ENCODE measurements around the gene COX7A2.

COX7A2 gene

GRCh38 chr6:75213112-75213511 is 30.5 kb downstream of the COX7A2 start:
- Histone ChIP-seq H3K9me2 (ENCODE audit: low read depth, low read length) (no peaks in the 10 kb centered on the region), H3K4me2 (ENCODE audit: low read length) (no peak overlapping the region), H3K9ac (ENCODE audit: low read length) (no peak overlapping the region), H3K9me3 (ENCODE audit: low read length) (no peaks in the 10 kb centered on the region), H3F3A (ENCODE audit: insufficient read depth, low read length) (no peaks in the 10 kb centered on the region), H3K27me3 (ENCODE audit: insufficient read depth, low read length) (no peaks in the 10 kb centered on the region), H2AFZ (ENCODE audit: low read length) (no peak overlapping the region), H3K4me1 (ENCODE audit: insufficient read depth, low read length, severe bottlenecking) (peaks cover 4% of the 10 kb centered on the region), H3K27ac (ENCODE audit: low read depth, low read length, poor library complexity, severe bottlenecking) (no peak overlapping the region), H3K79me2 (ENCODE audit: insufficient read depth, low read length) (no peaks in the 10 kb centered on the region), H4K20me1 (ENCODE audit: insufficient read depth, low read length) (no peaks in the 10 kb centered on the region), H3K36me3 (ENCODE audit: insufficient read depth, low read length) (no peaks in the 10 kb centered on the region), H3K4me3 (ENCODE audit: low read depth, low read length, poor library complexity, severe bottlenecking) (no peak overlapping the region)
- TF ChIP-seq, protein P1, sequence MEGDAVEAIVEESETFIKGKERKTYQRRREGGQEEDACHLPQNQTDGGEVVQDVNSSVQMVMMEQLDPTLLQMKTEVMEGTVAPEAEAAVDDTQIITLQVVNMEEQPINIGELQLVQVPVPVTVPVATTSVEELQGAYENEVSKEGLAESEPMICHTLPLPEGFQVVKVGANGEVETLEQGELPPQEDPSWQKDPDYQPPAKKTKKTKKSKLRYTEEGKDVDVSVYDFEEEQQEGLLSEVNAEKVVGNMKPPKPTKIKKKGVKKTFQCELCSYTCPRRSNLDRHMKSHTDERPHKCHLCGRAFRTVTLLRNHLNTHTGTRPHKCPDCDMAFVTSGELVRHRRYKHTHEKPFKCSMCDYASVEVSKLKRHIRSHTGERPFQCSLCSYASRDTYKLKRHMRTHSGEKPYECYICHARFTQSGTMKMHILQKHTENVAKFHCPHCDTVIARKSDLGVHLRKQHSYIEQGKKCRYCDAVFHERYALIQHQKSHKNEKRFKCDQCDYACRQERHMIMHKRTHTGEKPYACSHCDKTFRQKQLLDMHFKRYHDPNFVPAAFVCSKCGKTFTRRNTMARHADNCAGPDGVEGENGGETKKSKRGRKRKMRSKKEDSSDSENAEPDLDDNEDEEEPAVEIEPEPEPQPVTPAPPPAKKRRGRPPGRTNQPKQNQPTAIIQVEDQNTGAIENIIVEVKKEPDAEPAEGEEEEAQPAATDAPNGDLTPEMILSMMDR (IDR thresholded peaks at IDR 0.05; ENCODE audit: low read length), result no peak

GRCh38 chr6:75211920-75212590 is 31.5 kb downstream of the COX7A2 start:
- Histone ChIP-seq H3K27me3 (ENCODE audit: insufficient read depth, low read length) (0 out of 2 replicates have a peak, but pooled peaks cover 3% of the 10 kb centered on the region), H2AFZ (ENCODE audit: low read length) (no peak overlapping the region), H3F3A (ENCODE audit: insufficient read depth, low read length) (no peaks in the 10 kb centered on the region), H3K4me2 (ENCODE audit: low read length) (no peak overlapping the region), H3K9me3 (ENCODE audit: low read length) (no peaks in the 10 kb centered on the region), H3K4me1 (ENCODE audit: insufficient read depth, low read length, severe bottlenecking) (peaks cover 4% of the 10 kb centered on the region), H3K9ac (ENCODE audit: low read length) (no peak overlapping the region), H3K27ac (ENCODE audit: low read depth, low read length, poor library complexity, severe bottlenecking) (no peak overlapping the region), H4K20me1 (ENCODE audit: insufficient read depth, low read length) (no peaks in the 10 kb centered on the region), H3K36me3 (ENCODE audit: insufficient read depth, low read length) (no peaks in the 10 kb centered on the region), H3K79me2 (ENCODE audit: insufficient read depth, low read length) (no peaks in the 10 kb centered on the region), H3K9me2 (ENCODE audit: low read depth, low read length) (no peaks in the 10 kb centered on the region), H3K4me3 (ENCODE audit: low read depth, low read length, poor library complexity, severe bottlenecking) (no peak overlapping the region)
- no peak for TF ChIP-seq EZH2 (IDR thresholded peaks at IDR 0.05; ENCODE audit: borderline replicate concordance, low read length)
- TF ChIP-seq, protein P1 (IDR thresholded peaks at IDR 0.05; ENCODE audit: low read length), result no peak

- no peak for TF ChIP-seq EZH2 (IDR thresholded peaks at IDR 0.05; ENCODE audit: borderline replicate concordance, low read length)
- TF ChIP-seq, protein P1 (IDR thresholded peaks at IDR 0.05; ENCODE audit: low read length), result peak; percentile 76
- H3K4me3 ChIP-seq (ENCODE audit: low read depth, low read length, poor library complexity, severe bottlenecking), result no peak overlapping the region
- H3K4me2 ChIP-seq (ENCODE audit: low read length), result no peak overlapping the region
- H2AFZ ChIP-seq (ENCODE audit: low read length), result no peak overlapping the region
- H3K36me3 ChIP-seq (ENCODE audit: insufficient read depth, low read length), result no peaks in the 10 kb centered on the region
- no peaks in the 10 kb centered on the region for H3F3A ChIP-seq (ENCODE audit: insufficient read depth, low read length)
- no peaks in the 10 kb centered on the region for H3K9me3 ChIP-seq (ENCODE audit: low read length)
- no peaks in the 10 kb centered on the region for H4K20me1 ChIP-seq (ENCODE audit: insufficient read depth, low read length)
- no peaks in the 10 kb centered on the region for H3K79me2 ChIP-seq (ENCODE audit: insufficient read depth, low read length)
- H3K4me1 ChIP-seq (ENCODE audit: insufficient read depth, low read length, severe bottlenecking), result peaks cover 4% of the 10 kb centered on the region
- no peak overlapping the region for H3K9ac ChIP-seq (ENCODE audit: low read length)
- H3K9me2 ChIP-seq (ENCODE audit: low read depth, low read length), result no peaks in the 10 kb centered on the region
- 0 out of 2 replicates have a peak, but pooled peaks cover 3% of the 10 kb centered on the region for H3K27me3 ChIP-seq (ENCODE audit: insufficient read depth, low read length)
- no peak overlapping the region for H3K27ac ChIP-seq (ENCODE audit: low read depth, low read length, poor library complexity, severe bottlenecking)
Measured at GRCh38 chr6:75210885-75211739, 32.5 kb downstream of the COX7A2 start.
